ENCODE data around the gene IHH. TPM values are rescaled to one million over a fixed set of nuclear protein-coding genes. Genes with fewer than 3 reads are reported as not detected.

Gene IHH
- total and polyA plus RNA-seq, 2 donors (not counting 1 experiment from before 2014, with no cell fraction given): 0.15 to 0.22 TPM

- TF ChIP-seq CTCF (IDR thresholded peaks at IDR 0.05) (peak; percentile 50), EZH2 (IDR thresholded peaks at IDR 0.05; ENCODE audit: borderline replicate concordance, insufficient read depth, low read depth, low read length, poor library complexity, severe bottlenecking) (no peak)
- Histone ChIP-seq H3K4me1 (ENCODE audit: control insufficient read depth in 2 of 2, insufficient read depth in 2 of 2, low read length in 2 of 2) (no peaks in the 10 kb centered on the region), H3K9me3 (ENCODE audit: control extremely low read depth in 1 of 3, control insufficient read depth in 2 of 3, insufficient read depth in 1 of 3, low read length in 2 of 3) (peaks cover 0 to 8% (median 0%) of the 10 kb centered on the region in 3 donors), H3K4me2 (replicated peaks; ENCODE audit: low read depth, low read length, poor library complexity, severe bottlenecking) (no peak overlapping the region), H3K4me3 (ENCODE audit: control extremely low read depth in 1 of 5, extremely low read depth in 1 of 5, insufficient read depth in 1 of 5, low read depth in 2 of 5, low read length in 4 of 5) (no peak overlapping the region), H2AFZ (ENCODE audit: insufficient read depth, low read depth, low read length, poor library complexity, severe bottlenecking) (no peak overlapping the region), H3K79me2 (ENCODE audit: control insufficient read depth, insufficient read depth, low read length) (no peaks in the 10 kb centered on the region), H3K27me3 (replicated peaks in 1 of 4; ENCODE audit: control extremely low read depth in 1 of 4, control insufficient read depth in 3 of 4, insufficient read depth in 4 of 4, low read length in 3 of 4) (peaks cover 0 to 34% (median 0%) of the 10 kb centered on the region in 4 experiments), H4K20me1 (ENCODE audit: control insufficient read depth, insufficient read depth, low read length, poor library complexity, severe bottlenecking) (no peaks in the 10 kb centered on the region), H3K27ac (ENCODE audit: low read length in 2 of 2) (no peak overlapping the region), H3K36me3 (replicated peaks in 1 of 2; ENCODE audit: control extremely low read depth in 1 of 2, control insufficient read depth in 1 of 2, extremely low read depth in 1 of 2, insufficient read depth in 2 of 2, low read length in 1 of 2) (no peaks in the 10 kb centered on the region), H3K9ac (ENCODE audit: low read length) (no peak overlapping the region)
- Mint-ChIP-seq H3K4me1 (no peaks in the 10 kb centered on the region), H3K27me3 (peaks cover 43% of the 10 kb centered on the region), H3K27ac (no peak overlapping the region), H3K9me3 (ENCODE audit: insufficient read depth) (no peaks in the 10 kb centered on the region), H3K4me3 (no peak overlapping the region)
- intact Hi-C loops (cut with micrococcal nuclease): no loop called here
- CTCF ChIA-PET: interaction anchor here (0.6 to 2.0 kb wide), 5 partner anchors 19 to 415 kb away, joined by 3 to 6 read pairs (median 4); no protein-coding TSS in a partner anchor
- ATAC-seq (ENCODE audit: low read depth): no peak
- DNase-seq: peak; percentile 27
- POLR2A ChIA-PET: interaction anchor here (0.6 kb wide), 1 partner anchor 33 kb away, joined by 6 read pairs; no protein-coding TSS in a partner anchor
- WGBS (ENCODE audit: insufficient coverage): 33% methylated on average over 1 of the region's 6 CpGs
These were observed 50.5 kb downstream of the IHH start for GRCh38 chr2:219010162-219010756.

- no peaks in the 10 kb centered on the region for H3K36me3 ChIP-seq (replicated peaks in 1 of 2; ENCODE audit: control extremely low read depth in 1 of 2, control insufficient read depth in 1 of 2, extremely low read depth in 1 of 2, insufficient read depth in 2 of 2, low read length in 1 of 2)
- ChIA-PET CTCF (interaction anchor here (0.8 to 1.5 kb wide), 3 partner anchors 12 to 20 kb away, joined by 3 to 5 read pairs (median 4); no protein-coding TSS in a partner anchor), POLR2A (no interaction called here)
- H3K27ac ChIP-seq (ENCODE audit: low read length in 2 of 2): no peak overlapping the region
- peaks cover 0 to 8% (median 0%) of the 10 kb centered on the region in 3 donors for H3K9me3 ChIP-seq (ENCODE audit: control extremely low read depth in 1 of 3, control insufficient read depth in 2 of 3, insufficient read depth in 1 of 3, low read length in 2 of 3)
- H3K4me1 ChIP-seq (ENCODE audit: control insufficient read depth in 2 of 2, insufficient read depth in 2 of 2, low read length in 2 of 2): no peaks in the 10 kb centered on the region
- Mint-ChIP-seq H3K4me1 (no peaks in the 10 kb centered on the region), H3K9me3 (ENCODE audit: insufficient read depth) (no peaks in the 10 kb centered on the region), H3K27me3 (peaks cover 45% of the 10 kb centered on the region), H3K4me3 (no peak overlapping the region), H3K27ac (no peak overlapping the region)
- no peaks in the 10 kb centered on the region for H3K79me2 ChIP-seq (ENCODE audit: control insufficient read depth, insufficient read depth, low read length)
- 67% methylated on average over 1 of the region's 2 CpGs for WGBS (ENCODE audit: insufficient coverage)
- no peak overlapping the region for H3K9ac ChIP-seq (ENCODE audit: low read length)
- intact Hi-C loops (cut with micrococcal nuclease): no loop called here
- ATAC-seq (ENCODE audit: low read depth) (no peak), DNase-seq (no peak)
- no peak overlapping the region for H3K4me2 ChIP-seq (replicated peaks; ENCODE audit: low read depth, low read length, poor library complexity, severe bottlenecking)
- H4K20me1 ChIP-seq (ENCODE audit: control insufficient read depth, insufficient read depth, low read length, poor library complexity, severe bottlenecking): no peaks in the 10 kb centered on the region
- no peak overlapping the region for H2AFZ ChIP-seq (ENCODE audit: insufficient read depth, low read depth, low read length, poor library complexity, severe bottlenecking)
- no peak for TF ChIP-seq CTCF (IDR thresholded peaks at IDR 0.05)
- TF ChIP-seq EZH2 (IDR thresholded peaks at IDR 0.05; ENCODE audit: borderline replicate concordance, insufficient read depth, low read depth, low read length, poor library complexity, severe bottlenecking): no peak
- H3K27me3 ChIP-seq (replicated peaks in 1 of 4; ENCODE audit: control extremely low read depth in 1 of 4, control insufficient read depth in 3 of 4, insufficient read depth in 4 of 4, low read length in 3 of 4): peaks cover 0 to 39% (median under 1%) of the 10 kb centered on the region in 4 experiments
- no peak overlapping the region for H3K4me3 ChIP-seq (ENCODE audit: control extremely low read depth in 1 of 5, extremely low read depth in 1 of 5, insufficient read depth in 1 of 5, low read depth in 2 of 5, low read length in 4 of 5)
These were observed 51.4 kb downstream of the IHH start for GRCh38 chr2:219009294-219009693.

Measured in B cell (primary cell).